Lower leg skin (tissue), 3 donors: ENCODE measurements around the gene LGR4.

Experiments
- CTCF ChIP-seq, 3 donors: fragments of 450-650 bp; IDR thresholded peaks; one replicate each; pipeline ENCODE4 v1.5.1; 2016; ENCODE audit warnings: antibody characterized with exemption in 3 of 3, mild to moderate bottlenecking in 3 of 3, moderate library complexity in 2 of 3
- POLR2A ChIP-seq, 2 donors: fragments of 450-650 bp; IDR thresholded peaks; one replicate each; pipeline ENCODE4 v1.6.1; 2016 to 2017; ENCODE audit warnings: antibody characterized with exemption in 2 of 2, mild to moderate bottlenecking in 1 of 2, moderate library complexity in 1 of 2

- TF ChIP-seq CTCF (IDR thresholded peaks at IDR 0.05) (no peak), POLR2A (IDR thresholded peaks at IDR 0.05) (no peak)
These were observed 54.2 kb downstream of the LGR4 start for GRCh38 chr11:27418356-27418755.
